MM.1S (cell line): ENCODE results near the gene TMEM40.

Experiments
- DNase-seq: peaks from one replicate; pipeline ENCODE4 v3.0.0-alpha.2; 2015
- H2AFZ ChIP-seq: fragments of 300-600 bp; sonication (generic); 2 replicates; pipeline ENCODE4 v1.6.0; 2016; ENCODE audit warnings: antibody characterized with exemption, low read length
- H3F3A ChIP-seq: fragments of 300-600 bp; sonication (generic); 2 replicates; pipeline ENCODE4 v1.6.1; 2016; ENCODE audit warnings: mild to moderate bottlenecking, antibody characterized with exemption, low read length, moderate library complexity, mixed read lengths; ENCODE audit not compliant: insufficient read depth
- H3K27ac ChIP-seq: fragments of 300-600 bp; sonication (generic); 2 replicates; pipeline ENCODE4 v1.5.1; 2016; ENCODE audit warnings: mild to moderate bottlenecking, low read length
- H3K27me3 ChIP-seq: fragments of 300-600 bp; sonication (generic); replicated peaks from 2 replicates; pipeline ENCODE4 v1.6.0; 2016; ENCODE audit warnings: low read length; ENCODE audit not compliant: insufficient read depth
- H3K36me3 ChIP-seq: fragments of 300-600 bp; sonication (generic); replicated peaks from 2 replicates; pipeline ENCODE4 v1.6.1; 2016; ENCODE audit warnings: mild to moderate bottlenecking, low read length, mixed read lengths; ENCODE audit not compliant: insufficient read depth
- H3K4me1 ChIP-seq: fragments of 300-600 bp; sonication (generic); 2 replicates; pipeline ENCODE4 v1.6.1; 2016; ENCODE audit warnings: low read length, mixed read lengths
- H3K4me2 ChIP-seq: fragments of 300-600 bp; sonication (generic); 2 replicates; pipeline ENCODE4 v1.6.0; 2016; ENCODE audit warnings: low read depth, low read length
- H3K4me3 ChIP-seq: fragments of 300-600 bp; sonication (generic); 2 replicates; pipeline ENCODE4 v1.5.1; 2016; ENCODE audit warnings: low read length, mixed read lengths
- H3K79me2 ChIP-seq: fragments of 300-600 bp; sonication (generic); 2 replicates; pipeline ENCODE4 v1.6.1; 2016; ENCODE audit warnings: mixed run types, low read length, mixed read lengths
- H3K9ac ChIP-seq: fragments of 300-600 bp; sonication (generic); 2 replicates; pipeline ENCODE4 v1.6.1; 2016; ENCODE audit warnings: low read length, mixed read lengths
- H3K9me2 ChIP-seq: fragments of 300-600 bp; sonication (generic); replicated peaks from 2 replicates; pipeline ENCODE4 v1.6.1; 2016; ENCODE audit warnings: mild to moderate bottlenecking, low read length, mixed read lengths; ENCODE audit not compliant: insufficient read depth
- H3K9me3 ChIP-seq: fragments of 300-600 bp; sonication (generic); replicated peaks from 2 replicates; pipeline ENCODE4 v1.6.1; 2016; ENCODE audit warnings: mild to moderate bottlenecking, low read length, mixed read lengths; ENCODE audit not compliant: insufficient read depth
- H4K20me1 ChIP-seq: fragments of 300-600 bp; sonication (generic); 2 replicates; pipeline ENCODE4 v1.6.1; 2016; ENCODE audit warnings: mild to moderate bottlenecking, low read length, moderate library complexity, mixed read lengths; ENCODE audit not compliant: insufficient read depth
- EZH2 ChIP-seq: fragments of 300-600 bp; sonication (generic); optimal IDR thresholded peaks from 2 replicates; pipeline ENCODE3; 2017; ENCODE audit warnings: low read depth, mild to moderate bottlenecking, antibody characterized with exemption, low read length, mixed read lengths
- EZH2phosphoT487 ChIP-seq: fragments of 300-600 bp; sonication (generic); IDR thresholded peaks from 2 replicates; pipeline ENCODE4 v1.6.1; 2018; ENCODE audit warnings: antibody characterized with exemption, low read length
- TF ChIP-seq, protein P1 (sequence below): fragments of 300-600 bp; sonication (generic); IDR thresholded peaks from 2 replicates; pipeline ENCODE4 v1.5.1; 2016; ENCODE audit warnings: antibody characterized with exemption, low read length, mixed read lengths

The TMEM40 gene

DNA sequence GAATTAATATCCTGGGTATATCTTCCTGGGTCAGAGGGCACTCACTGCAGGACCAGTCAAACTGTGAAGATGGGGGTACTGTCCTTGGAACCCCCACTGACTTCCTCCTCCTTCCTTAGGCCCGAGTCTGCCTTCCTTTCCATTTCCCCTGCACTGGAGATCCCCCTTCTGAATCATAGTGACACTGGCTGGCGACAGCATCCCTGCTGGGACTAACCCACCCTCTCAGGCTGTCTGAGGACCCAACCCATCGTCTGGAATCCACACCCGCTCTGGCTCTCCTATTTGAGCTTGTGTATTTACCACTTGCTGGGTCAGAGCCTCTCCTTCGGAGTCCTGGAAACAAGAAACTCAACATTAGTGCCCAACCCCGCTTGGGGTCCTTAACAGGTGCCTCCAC lies 21.2 kb downstream of the TMEM40 start:
- Histone ChIP-seq H3K4me2 (no peak overlapping the region), H3F3A (no peaks in the 10 kb centered on the region), H3K9ac (no peak overlapping the region), H3K9me3 (no peaks in the 10 kb centered on the region), H3K36me3 (no peaks in the 10 kb centered on the region), H3K4me1 (no peaks in the 10 kb centered on the region), H2AFZ (no peak overlapping the region), H3K27ac (no peak overlapping the region), H3K27me3 (no peaks in the 10 kb centered on the region), H3K79me2 (no peaks in the 10 kb centered on the region), H4K20me1 (no peaks in the 10 kb centered on the region), H3K9me2 (no peaks in the 10 kb centered on the region), H3K4me3 (no peak overlapping the region)
- no peak for DNase-seq
- TF ChIP-seq, protein P1, sequence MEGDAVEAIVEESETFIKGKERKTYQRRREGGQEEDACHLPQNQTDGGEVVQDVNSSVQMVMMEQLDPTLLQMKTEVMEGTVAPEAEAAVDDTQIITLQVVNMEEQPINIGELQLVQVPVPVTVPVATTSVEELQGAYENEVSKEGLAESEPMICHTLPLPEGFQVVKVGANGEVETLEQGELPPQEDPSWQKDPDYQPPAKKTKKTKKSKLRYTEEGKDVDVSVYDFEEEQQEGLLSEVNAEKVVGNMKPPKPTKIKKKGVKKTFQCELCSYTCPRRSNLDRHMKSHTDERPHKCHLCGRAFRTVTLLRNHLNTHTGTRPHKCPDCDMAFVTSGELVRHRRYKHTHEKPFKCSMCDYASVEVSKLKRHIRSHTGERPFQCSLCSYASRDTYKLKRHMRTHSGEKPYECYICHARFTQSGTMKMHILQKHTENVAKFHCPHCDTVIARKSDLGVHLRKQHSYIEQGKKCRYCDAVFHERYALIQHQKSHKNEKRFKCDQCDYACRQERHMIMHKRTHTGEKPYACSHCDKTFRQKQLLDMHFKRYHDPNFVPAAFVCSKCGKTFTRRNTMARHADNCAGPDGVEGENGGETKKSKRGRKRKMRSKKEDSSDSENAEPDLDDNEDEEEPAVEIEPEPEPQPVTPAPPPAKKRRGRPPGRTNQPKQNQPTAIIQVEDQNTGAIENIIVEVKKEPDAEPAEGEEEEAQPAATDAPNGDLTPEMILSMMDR: no peak
- TF ChIP-seq EZH2: no peak
- no peak for TF ChIP-seq EZH2phosphoT487

DNA sequence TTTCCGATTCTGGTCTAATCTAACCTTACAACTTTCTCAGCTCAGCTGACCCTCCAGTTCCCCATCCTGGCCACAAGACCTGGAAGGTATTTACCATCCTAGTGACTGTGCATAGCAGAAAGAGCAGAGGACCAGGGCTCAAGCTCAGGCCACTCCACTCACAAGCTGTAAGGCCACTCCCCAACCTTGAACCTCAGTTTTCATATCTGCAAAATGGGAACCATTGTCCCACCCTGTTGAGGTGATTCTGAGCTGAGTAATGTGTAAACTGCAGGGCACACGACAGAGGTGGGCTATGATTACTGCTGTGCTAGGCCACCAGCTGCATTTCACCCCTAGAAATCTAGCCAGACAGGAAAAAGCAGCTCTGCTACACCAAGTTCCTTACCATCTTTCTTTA lies 21.7 kb downstream of the TMEM40 start:
- no peaks in the 10 kb centered on the region for H3K36me3 ChIP-seq
- H2AFZ ChIP-seq: no peak overlapping the region
- no peak overlapping the region for H3K9ac ChIP-seq
- H3K9me3 ChIP-seq: no peaks in the 10 kb centered on the region
- no peak overlapping the region for H3K4me3 ChIP-seq
- no peaks in the 10 kb centered on the region for H3K9me2 ChIP-seq
- H4K20me1 ChIP-seq: no peaks in the 10 kb centered on the region
- no peak overlapping the region for H3K4me2 ChIP-seq
- H3K4me1 ChIP-seq: no peaks in the 10 kb centered on the region
- TF ChIP-seq EZH2phosphoT487: no peak
- no peak for TF ChIP-seq EZH2
- TF ChIP-seq, protein P1: no peak
- H3K27me3 ChIP-seq: no peaks in the 10 kb centered on the region
- H3F3A ChIP-seq: no peaks in the 10 kb centered on the region
- no peak overlapping the region for H3K27ac ChIP-seq
- DNase-seq: no peak
- H3K79me2 ChIP-seq: no peaks in the 10 kb centered on the region

DNA sequence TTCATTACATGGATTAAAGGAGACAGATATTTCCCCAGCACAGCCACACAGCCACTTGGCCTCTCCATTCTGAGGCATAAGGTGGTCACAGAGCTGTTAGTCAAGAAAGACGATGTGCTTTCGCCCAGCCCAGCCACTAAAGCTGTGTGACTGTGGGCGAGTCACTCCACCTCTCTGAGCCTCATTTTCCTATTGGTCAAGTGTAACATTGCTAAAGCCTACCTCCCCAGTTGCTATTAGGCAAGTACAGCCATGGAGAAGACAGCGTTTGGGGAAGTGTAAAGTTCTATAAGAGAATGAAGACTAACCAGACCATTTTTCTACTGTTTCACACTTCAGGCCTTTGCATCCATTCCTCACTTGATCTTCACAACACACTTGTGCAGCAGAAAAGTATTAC lies 24.1 kb downstream of the TMEM40 start:
- Histone ChIP-seq H3K9me2 (no peaks in the 10 kb centered on the region), H3K9me3 (no peaks in the 10 kb centered on the region), H3K27me3 (no peaks in the 10 kb centered on the region), H3K27ac (no peak overlapping the region), H3K79me2 (no peaks in the 10 kb centered on the region), H3F3A (no peaks in the 10 kb centered on the region), H4K20me1 (no peaks in the 10 kb centered on the region), H3K4me2 (no peak overlapping the region), H3K4me1 (no peaks in the 10 kb centered on the region), H3K9ac (no peak overlapping the region), H3K36me3 (no peaks in the 10 kb centered on the region), H2AFZ (no peak overlapping the region), H3K4me3 (no peak overlapping the region)
- no peak for DNase-seq
- TF ChIP-seq, protein P1: no peak
- TF ChIP-seq EZH2: no peak
- no peak for TF ChIP-seq EZH2phosphoT487

DNA sequence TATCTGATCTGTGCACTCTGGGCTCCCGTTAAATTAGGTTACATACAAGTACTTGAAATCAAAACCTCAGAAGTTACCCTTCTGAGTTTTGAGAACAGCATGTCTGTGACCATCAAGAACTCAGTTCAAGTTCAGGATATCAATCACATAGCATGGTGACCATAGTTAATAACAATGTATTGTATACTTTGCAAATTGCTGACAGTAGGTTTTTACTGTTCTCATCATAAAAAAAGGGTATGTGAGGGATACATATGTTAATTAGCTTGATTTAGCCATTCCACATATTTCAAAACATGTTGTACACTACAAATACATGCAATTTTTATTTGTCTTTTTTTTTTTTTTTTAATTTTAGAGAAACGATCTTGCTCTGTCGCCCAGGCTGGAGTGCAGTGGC lies 25.5 kb downstream of the TMEM40 start:
- Histone ChIP-seq H3K9ac (no peak overlapping the region), H3F3A (no peaks in the 10 kb centered on the region), H3K4me2 (no peak overlapping the region), H3K4me1 (no peaks in the 10 kb centered on the region), H3K4me3 (no peak overlapping the region), H3K36me3 (no peaks in the 10 kb centered on the region), H2AFZ (no peak overlapping the region), H3K9me2 (no peaks in the 10 kb centered on the region), H4K20me1 (no peaks in the 10 kb centered on the region), H3K27me3 (no peaks in the 10 kb centered on the region), H3K9me3 (no peaks in the 10 kb centered on the region), H3K79me2 (no peaks in the 10 kb centered on the region), H3K27ac (no peak overlapping the region)
- TF ChIP-seq, protein P1: no peak
- DNase-seq: no peak
